Measurements from ENCODE around the gene NUDT21.

DNA sequence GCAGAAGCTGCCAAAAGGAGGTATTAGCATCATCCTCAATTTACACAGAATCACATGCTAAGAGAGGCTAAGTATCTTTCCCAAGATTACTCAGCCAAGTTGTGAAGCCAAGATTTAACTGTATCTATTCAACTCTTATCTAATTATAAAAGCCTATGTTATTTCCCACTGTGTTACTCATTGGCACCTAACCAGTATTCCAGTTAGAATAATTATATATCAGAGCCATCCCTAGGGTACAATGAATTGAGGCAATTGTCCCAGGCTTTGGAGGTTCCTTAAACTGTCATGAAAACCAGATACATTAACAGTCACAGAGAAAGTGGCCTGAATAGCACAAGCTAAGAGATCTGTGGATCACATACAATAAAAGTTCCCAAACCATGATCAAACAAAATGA is 14.9 kb downstream of the NUDT21 start:
- TF ChIP-seq, protein P1, sequence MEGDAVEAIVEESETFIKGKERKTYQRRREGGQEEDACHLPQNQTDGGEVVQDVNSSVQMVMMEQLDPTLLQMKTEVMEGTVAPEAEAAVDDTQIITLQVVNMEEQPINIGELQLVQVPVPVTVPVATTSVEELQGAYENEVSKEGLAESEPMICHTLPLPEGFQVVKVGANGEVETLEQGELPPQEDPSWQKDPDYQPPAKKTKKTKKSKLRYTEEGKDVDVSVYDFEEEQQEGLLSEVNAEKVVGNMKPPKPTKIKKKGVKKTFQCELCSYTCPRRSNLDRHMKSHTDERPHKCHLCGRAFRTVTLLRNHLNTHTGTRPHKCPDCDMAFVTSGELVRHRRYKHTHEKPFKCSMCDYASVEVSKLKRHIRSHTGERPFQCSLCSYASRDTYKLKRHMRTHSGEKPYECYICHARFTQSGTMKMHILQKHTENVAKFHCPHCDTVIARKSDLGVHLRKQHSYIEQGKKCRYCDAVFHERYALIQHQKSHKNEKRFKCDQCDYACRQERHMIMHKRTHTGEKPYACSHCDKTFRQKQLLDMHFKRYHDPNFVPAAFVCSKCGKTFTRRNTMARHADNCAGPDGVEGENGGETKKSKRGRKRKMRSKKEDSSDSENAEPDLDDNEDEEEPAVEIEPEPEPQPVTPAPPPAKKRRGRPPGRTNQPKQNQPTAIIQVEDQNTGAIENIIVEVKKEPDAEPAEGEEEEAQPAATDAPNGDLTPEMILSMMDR (IDR thresholded peaks at IDR 0.05), result no peak
- no peak for TF ChIP-seq POLR2A (IDR thresholded peaks at IDR 0.05)
- TF ChIP-seq POLR2AphosphoS5 (IDR thresholded peaks at IDR 0.05), result no peak
- no peak for TF ChIP-seq EP300 (IDR thresholded peaks at IDR 0.05)

All from stomach (tissue), 4 donors.